Liver (tissue), 9 donors: Measurements from ENCODE around the gene NDST1. TPM values are rescaled to one million over a fixed set of nuclear protein-coding genes. Genes with fewer than 3 reads are reported as not detected.

Experiments used
- DNase-seq: peaks from one replicate; pipeline ENCODE4 v3.0.0-alpha.2; 2017; ENCODE audit warnings: low spot score
- H3K27ac ChIP-seq, 2 donors: one replicate each; pipeline ENCODE4 v1.7.0; 2013; ENCODE audit warnings: inconsistent platforms in 2 of 2, low read length in 2 of 2, control low read depth in 1 of 2, low read depth in 1 of 2, mild to moderate bottlenecking in 1 of 2
- H3K27me3 ChIP-seq, 4 donors: one replicate each; pipeline versions ENCODE4 v1.6.1 to v1.7.0; 2013; ENCODE audit warnings: low read length in 3 of 4, inconsistent platforms in 1 of 4, mild to moderate bottlenecking in 1 of 4, moderate library complexity in 1 of 4; ENCODE audit not compliant: control insufficient read depth in 4 of 4, insufficient read depth in 4 of 4
- H3K36me3 ChIP-seq, 4 donors: one replicate each; pipeline versions ENCODE4 v1.6.1 to v1.7.0; 2013; ENCODE audit warnings: low read length in 3 of 4, mild to moderate bottlenecking in 3 of 4, low read depth in 1 of 4, moderate library complexity in 1 of 4; ENCODE audit not compliant: control insufficient read depth in 4 of 4, insufficient read depth in 3 of 4
- H3K4me1 ChIP-seq, 4 donors: one replicate each; pipeline versions ENCODE4 v1.6.1 to v1.7.0; 2013; ENCODE audit warnings: low read length in 3 of 4, mild to moderate bottlenecking in 3 of 4, moderate library complexity in 1 of 4; ENCODE audit not compliant: control insufficient read depth in 4 of 4, insufficient read depth in 4 of 4
- H3K4me3 ChIP-seq, 3 donors: one replicate each; pipeline versions ENCODE4 v1.6.1 to v1.7.0; 2013; ENCODE audit warnings: low read length in 3 of 3, control low read depth in 1 of 3, low read depth in 1 of 3, mild to moderate bottlenecking in 1 of 3
- H3K9ac ChIP-seq, 2 donors: one replicate each; pipeline ENCODE4 v1.7.0; 2013; ENCODE audit warnings: low read length in 2 of 2, mild to moderate bottlenecking in 2 of 2, moderate library complexity in 2 of 2, control low read depth in 1 of 2, low read depth in 1 of 2
- H3K9me3 ChIP-seq, 4 donors: one replicate each; pipeline versions ENCODE4 v1.6.1 to v1.7.0; 2013; ENCODE audit warnings: low read length in 3 of 4; ENCODE audit not compliant: control insufficient read depth in 4 of 4
- ATF3 ChIP-seq: IDR thresholded peaks from 2 replicates; pipeline ENCODE4 v1.6.1; 2016; ENCODE audit warnings: antibody characterized with exemption
- CTCF ChIP-seq: fragments of 150-350 bp; IDR thresholded peaks from 2 replicates; pipeline ENCODE4 v1.5.1; 2017; ENCODE audit warnings: improper control_type of control experiment, low read depth, low read length; ENCODE audit not compliant: missing input control
- EGR1 ChIP-seq, 2 donors: IDR thresholded peaks; 2 replicates each; pipeline ENCODE4 v1.6.1; 2016 to 2018; ENCODE audit warnings: antibody characterized with exemption in 2 of 2, low read depth in 2 of 2
- FOXA1 ChIP-seq: IDR thresholded peaks from 2 replicates; pipeline ENCODE4 v1.6.1; 2016; ENCODE audit warnings: antibody characterized with exemption
- FOXA2 ChIP-seq: IDR thresholded peaks from 2 replicates; pipeline ENCODE4 v1.6.1; 2016; ENCODE audit warnings: antibody characterized with exemption
- GABPA ChIP-seq, 2 donors: IDR thresholded peaks in 1 of 2; conservative IDR thresholded peaks in 1 of 2; 2 replicates each; pipeline ENCODE4 v1.6.1; 2016; ENCODE audit warnings: antibody characterized with exemption in 2 of 2, mild to moderate bottlenecking in 1 of 2, moderate library complexity in 1 of 2
- HNF4A ChIP-seq, 2 donors: conservative IDR thresholded peaks; 2 replicates each; pipeline ENCODE4 v1.6.1; 2016; ENCODE audit warnings: antibody characterized with exemption in 2 of 2, mild to moderate bottlenecking in 2 of 2
- HNF4G ChIP-seq: IDR thresholded peaks from 2 replicates; pipeline ENCODE4 v1.6.1; 2016; ENCODE audit warnings: antibody characterized with exemption
- JUND ChIP-seq, 2 donors: IDR thresholded peaks; 2 replicates each; pipeline ENCODE4 v1.6.1; 2016; ENCODE audit warnings: antibody characterized with exemption in 2 of 2
- MAX ChIP-seq: IDR thresholded peaks from 2 replicates; pipeline ENCODE4 v1.6.1; 2016; ENCODE audit warnings: antibody characterized with exemption
- NR2F2 ChIP-seq: IDR thresholded peaks from 2 replicates; pipeline ENCODE4 v1.6.1; 2016; ENCODE audit warnings: antibody characterized with exemption
- RAD21 ChIP-seq, 2 donors: IDR thresholded peaks; 2 replicates each; pipeline ENCODE4 v1.6.1; 2016; ENCODE audit warnings: antibody characterized with exemption in 2 of 2, mild to moderate bottlenecking in 2 of 2
- REST ChIP-seq: IDR thresholded peaks from 2 replicates; pipeline ENCODE4 v1.6.1; 2016; ENCODE audit warnings: antibody characterized with exemption, mild to moderate bottlenecking
- RXRA ChIP-seq, 2 donors: IDR thresholded peaks; 2 replicates each; pipeline ENCODE4 v1.6.1; 2017 to 2018; ENCODE audit warnings: antibody characterized with exemption in 2 of 2, mild to moderate bottlenecking in 1 of 2
- SP1 ChIP-seq: IDR thresholded peaks from 2 replicates; pipeline ENCODE4 v1.6.1; 2018; ENCODE audit warnings: antibody characterized with exemption, mild to moderate bottlenecking
- TAF1 ChIP-seq: conservative IDR thresholded peaks from 2 replicates; pipeline ENCODE4 v1.6.1; 2016; ENCODE audit warnings: antibody characterized with exemption, mild to moderate bottlenecking
- YY1 ChIP-seq: IDR thresholded peaks from 2 replicates; pipeline ENCODE4 v1.6.1; 2016; ENCODE audit warnings: antibody characterized with exemption, mild to moderate bottlenecking
- ZBTB33 ChIP-seq: IDR thresholded peaks from 2 replicates; pipeline ENCODE4 v1.6.1; 2016; ENCODE audit warnings: antibody characterized with exemption
- WGBS: extraction: QIAGEN DNeasy Blood & Tissue Kit; methylation state at CpG from one replicate; pipeline ENCODE4 v1.1.7; 2013; 5-methylcytosine and 5-hydroxymethylcytosine counted together
- polyA plus RNA-seq, 2 donors: library from polyadenylated mRNA; stranded (reverse) in 1 of 2; unstranded in 1 of 2; fragments of 200-250 nt in 1 of 2; fragments of >200 nt in 1 of 2; fragmentation: Nextera tagmentation in 1 of 2; extraction: Ambion mirVana in 1 of 2; gene quantifications; one replicate each; pipeline versions ENCODE4 v1.2.1 to v1.2.3, GENCODE V29; 2013 to 2015
- total RNA-seq, 2 donors: library from RNA; depleted of rRNA; stranded (reverse); fragments of >200 nt; gene quantifications; one replicate each; pipeline ENCODE4 v1.2.3, GENCODE V29; 2014
- donor health status: healthy.
- donor health status: healthy.
- donor health status: healthy.
- donor health status: healthy.
- donor health status: healthy.

The NDST1 gene
- total and polyA plus RNA-seq, 4 donors, result 10.3 to 103 (median 39.0) TPM

GRCh38 chr5:150497989-150498317 lies 10.0 kb upstream of the NDST1 start:
- H3K27ac ChIP-seq, result peak overlapping the region; percentile 6 to 80
- H3K4me1 ChIP-seq, result peaks cover 44 to 74% (median 71%) of the 10 kb centered on the region in 4 donors
- H3K9me3 ChIP-seq, result no peaks in the 10 kb centered on the region
- no peak for TF ChIP-seq GABPA (IDR thresholded peaks at IDR 0.05 in 1 of 2, conservative IDR thresholded peaks at IDR 0.05 in 1 of 2)
- TF ChIP-seq EGR1 (IDR thresholded peaks at IDR 0.05; ENCODE audit: low read depth in 2 of 2), result no peak
- TF ChIP-seq REST, result no peak
- no peak for TF ChIP-seq YY1
- no peak for TF ChIP-seq FOXA2
- no peak for TF ChIP-seq RAD21 (IDR thresholded peaks at IDR 0.05)
- no peak for TF ChIP-seq ATF3
- TF ChIP-seq NR2F2, result no peak
- no peak for TF ChIP-seq MAX
- no peak for TF ChIP-seq HNF4G
- no peak for TF ChIP-seq RXRA (IDR thresholded peaks at IDR 0.05)
- TF ChIP-seq FOXA1, result no peak
- no peak for TF ChIP-seq JUND (IDR thresholded peaks at IDR 0.05)
- no peak for TF ChIP-seq HNF4A (conservative IDR thresholded peaks at IDR 0.05)
- no peak for TF ChIP-seq CTCF
- no peak for TF ChIP-seq ZBTB33
- TF ChIP-seq TAF1, result no peak
- H3K36me3 ChIP-seq, result peaks cover 2 to 24% (median 5%) of the 10 kb centered on the region in 4 donors
- no peak overlapping the region for H3K9ac ChIP-seq
- no peak overlapping the region for H3K4me3 ChIP-seq
- no peaks in the 10 kb centered on the region for H3K27me3 ChIP-seq
- WGBS, result 75% methylated on average over 5 of the region's 5 CpGs
- DNase-seq, result no peak

- Histone ChIP-seq H3K9ac (peak overlapping the region in 1 of 2 donors; percentile 31), H3K27me3 (no peaks in the 10 kb centered on the region), H3K27ac (peak overlapping the region; percentile 1 to 80), H3K9me3 (no peaks in the 10 kb centered on the region), H3K4me1 (peaks cover 48 to 79% (median 76%) of the 10 kb centered on the region in 4 donors), H3K36me3 (peaks cover 2 to 24% (median 5%) of the 10 kb centered on the region in 4 donors), H3K4me3 (no peak overlapping the region)
- 30% methylated on average over 6 of the region's 6 CpGs for WGBS
- TF ChIP-seq SP1 (no peak), JUND (IDR thresholded peaks at IDR 0.05) (no peak), REST (no peak), FOXA2 (no peak), NR2F2 (no peak), TAF1 (no peak), FOXA1 (no peak), HNF4G (no peak)
- DNase-seq, result no peak
These were observed 9.4 kb upstream of the NDST1 start for GRCh38 chr5:150498501-150498900.
